GM21619 (cell line): ENCODE data around the gene SPATA9.

ENCODE experiments used
- ATAC-seq: cut with Tn5 transposase; IDR thresholded peaks from one replicate; pipeline ENCODE4 v1.9.1; 2021; ENCODE audit not compliant: unreplicated experiment

SPATA9 gene

DNA sequence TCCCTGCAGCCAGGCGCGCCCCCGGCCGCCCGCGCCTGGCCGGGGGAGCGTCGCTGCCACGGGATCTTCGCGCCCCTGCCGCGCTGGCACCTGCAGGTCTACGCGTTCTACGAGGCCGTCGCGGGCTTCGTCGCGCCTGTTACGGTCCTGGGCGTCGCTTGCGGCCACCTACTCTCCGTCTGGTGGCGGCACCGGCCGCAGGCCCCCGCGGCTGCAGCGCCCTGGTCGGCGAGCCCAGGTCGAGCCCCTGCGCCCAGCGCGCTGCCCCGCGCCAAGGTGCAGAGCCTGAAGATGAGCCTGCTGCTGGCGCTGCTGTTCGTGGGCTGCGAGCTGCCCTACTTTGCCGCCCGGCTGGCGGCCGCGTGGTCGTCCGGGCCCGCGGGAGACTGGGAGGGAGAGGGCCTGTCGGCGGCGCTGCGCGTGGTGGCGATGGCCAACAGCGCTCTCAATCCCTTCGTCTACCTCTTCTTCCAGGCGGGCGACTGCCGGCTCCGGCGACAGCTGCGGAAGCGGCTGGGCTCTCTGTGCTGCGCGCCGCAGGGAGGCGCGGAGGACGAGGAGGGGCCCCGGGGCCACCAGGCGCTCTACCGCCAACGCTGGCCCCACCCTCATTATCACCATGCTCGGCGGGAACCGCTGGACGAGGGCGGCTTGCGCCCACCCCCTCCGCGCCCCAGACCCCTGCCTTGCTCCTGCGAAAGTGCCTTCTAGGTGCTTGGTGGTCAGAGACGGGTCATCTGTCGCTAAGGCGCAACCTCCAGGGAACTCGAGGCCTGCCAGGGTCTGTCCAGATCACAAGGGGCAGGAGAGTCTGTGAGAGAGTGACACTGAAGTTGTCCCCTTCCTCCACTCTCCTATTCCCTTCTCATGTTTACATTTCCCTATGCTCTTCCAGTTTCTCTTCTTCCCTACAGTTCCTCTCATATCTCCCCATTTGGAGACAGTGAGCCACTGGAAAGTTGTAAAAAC, 61.6 kb downstream of the SPATA9 start:
- ATAC-seq = peak; percentile 48

DNA sequence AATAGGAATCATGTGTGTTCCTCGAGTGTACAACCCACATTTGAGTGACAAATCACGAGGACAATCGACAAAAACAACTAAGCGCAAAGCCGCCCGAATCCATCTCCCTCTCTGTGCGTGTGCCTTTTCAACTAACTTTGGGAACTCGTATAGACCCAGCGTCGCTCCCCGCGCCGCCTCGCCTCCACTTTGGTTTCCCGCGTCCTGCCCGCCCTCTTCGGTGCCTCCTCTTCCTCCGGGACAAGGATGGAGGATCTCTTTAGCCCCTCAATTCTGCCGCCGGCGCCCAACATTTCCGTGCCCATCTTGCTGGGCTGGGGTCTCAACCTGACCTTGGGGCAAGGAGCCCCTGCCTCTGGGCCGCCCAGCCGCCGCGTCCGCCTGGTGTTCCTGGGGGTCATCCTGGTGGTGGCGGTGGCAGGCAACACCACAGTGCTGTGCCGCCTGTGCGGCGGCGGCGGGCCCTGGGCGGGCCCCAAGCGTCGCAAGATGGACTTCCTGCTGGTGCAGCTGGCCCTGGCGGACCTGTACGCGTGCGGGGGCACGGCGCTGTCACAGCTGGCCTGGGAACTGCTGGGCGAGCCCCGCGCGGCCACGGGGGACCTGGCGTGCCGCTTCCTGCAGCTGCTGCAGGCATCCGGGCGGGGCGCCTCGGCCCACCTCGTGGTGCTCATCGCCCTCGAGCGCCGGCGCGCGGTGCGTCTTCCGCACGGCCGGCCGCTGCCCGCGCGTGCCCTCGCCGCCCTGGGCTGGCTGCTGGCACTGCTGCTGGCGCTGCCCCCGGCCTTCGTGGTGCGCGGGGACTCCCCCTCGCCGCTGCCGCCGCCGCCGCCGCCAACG, 62.5 kb downstream of the SPATA9 start, which contains the start of gene GPR150:
TSS of gene GPR150 (plus strand) at position 58 of the 840 bp plus-strand sequence. CDS start at position 247, 189 bp downstream.
- peak; percentile 64 for ATAC-seq

GRCh38 chr5:95619514-95620029, 63.2 kb downstream of the SPATA9 start:
- no peak for ATAC-seq

GRCh38 chr5:95619096-95619495, 63.7 kb downstream of the SPATA9 start:
- ATAC-seq = no peak

DNA sequence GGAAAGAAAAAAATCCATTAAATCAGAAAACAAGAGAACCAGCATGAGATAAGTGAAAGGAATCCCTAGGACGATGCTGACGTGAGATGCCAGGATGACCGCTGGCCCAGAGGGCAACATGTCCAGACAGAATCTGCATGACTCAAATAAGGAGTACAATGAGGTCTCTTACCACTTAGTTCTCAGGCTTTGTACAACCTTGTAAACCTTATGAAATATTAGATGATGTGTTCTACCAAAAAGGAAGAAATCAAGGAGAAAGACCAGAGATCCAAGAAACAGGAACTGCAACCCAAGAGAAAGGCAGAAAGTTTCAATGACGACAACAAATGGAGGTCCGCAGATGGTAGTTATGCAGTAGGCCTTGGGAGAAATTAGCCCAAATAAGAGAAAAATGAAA, 65.7 kb downstream of the SPATA9 start:
- no peak for ATAC-seq

GRCh38 chr5:95615164-95615467, 67.7 kb downstream of the SPATA9 start:
- peak; percentile 51 for ATAC-seq

DNA sequence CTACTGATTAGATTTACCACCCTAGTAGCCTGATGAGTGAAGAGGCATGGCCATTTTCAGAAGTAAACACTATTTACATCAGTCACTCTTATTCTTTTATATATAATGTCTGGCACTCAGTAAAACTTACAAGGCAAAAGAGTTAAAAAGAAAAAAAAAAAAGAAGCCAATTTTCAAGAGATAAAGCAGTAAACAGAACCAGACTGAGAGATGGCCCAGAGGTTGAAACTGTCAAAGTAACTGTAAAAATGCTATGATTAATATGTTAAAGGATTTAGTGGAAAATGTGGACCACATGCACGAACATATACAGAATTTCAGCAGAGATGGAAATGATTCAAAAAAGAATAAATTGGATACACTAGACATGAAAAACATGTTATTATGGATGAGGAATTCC, 69.3 kb downstream of the SPATA9 start:
- no peak for ATAC-seq

DNA sequence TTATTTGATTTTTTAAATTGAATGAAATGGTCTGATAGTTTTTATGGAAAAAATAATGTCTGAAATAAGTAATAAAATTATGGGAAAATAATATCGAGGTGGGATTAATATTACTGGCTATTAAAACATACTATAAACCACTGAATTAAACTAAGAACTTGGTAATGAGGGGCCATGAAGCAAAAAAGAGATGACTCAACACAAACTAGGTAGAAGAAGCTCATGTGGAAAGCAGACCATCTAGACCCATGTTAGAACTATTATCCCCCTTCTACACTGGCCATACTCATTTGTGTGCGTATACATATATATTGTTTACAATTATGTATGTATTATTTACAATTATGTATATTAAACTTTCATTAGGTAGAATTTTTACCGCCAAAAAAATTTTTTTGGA, 71.4 kb downstream of the SPATA9 start:
- no peak for ATAC-seq

DNA sequence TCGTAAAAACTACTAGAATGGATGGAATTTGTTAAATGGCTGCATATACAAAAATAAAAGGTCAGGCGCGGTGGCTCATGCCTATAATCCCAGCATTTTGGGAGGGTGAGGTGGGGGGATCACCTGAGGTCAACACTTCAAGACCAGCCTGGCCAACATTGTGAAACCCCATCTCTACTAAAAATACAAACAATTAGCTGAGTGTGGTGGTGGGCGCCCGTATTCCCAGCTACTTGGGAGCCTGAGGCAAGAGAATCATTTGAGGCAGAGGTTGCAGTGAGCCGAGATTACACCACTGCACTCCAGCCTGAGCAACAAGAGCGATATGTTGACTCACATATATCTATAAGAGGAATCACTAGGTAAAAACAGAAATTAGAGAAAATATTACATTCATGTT, 72.2 kb downstream of the SPATA9 start:
- ATAC-seq = no peak

GRCh38 chr5:95609711-95610110, 73.1 kb downstream of the SPATA9 start:
- ATAC-seq = no peak
